ENCODE results near the gene SOS1.
"Not testable (repeated sequence)": the region's sequence is repeated elsewhere in the genome, so short reads cannot be mapped to it uniquely, and the experiment has no call there.

The SOS1 gene

GRCh38 chr2:39138837-39139211 lies 18.0 kb upstream of the SOS1 start:
- no peak for DNase-seq (ENCODE audit: low spot score)

- DNase-seq (ENCODE audit: low spot score), result not testable (repeated sequence)
These were observed 17.5 kb upstream of the SOS1 start for GRCh38 chr2:39138187-39138836.

- DNase-seq (ENCODE audit: low spot score), result no peak
These were observed 15.9 kb upstream of the SOS1 start for GRCh38 chr2:39136799-39137198.

GRCh38 chr2:39135690-39136259 lies 14.9 kb upstream of the SOS1 start:
- DNase-seq (ENCODE audit: low spot score), result no peak

- DNase-seq (ENCODE audit: low spot score), result peak; percentile 24
These were observed 12.5 kb upstream of the SOS1 start for GRCh38 chr2:39133215-39133851.

- peak; percentile 29 for DNase-seq (ENCODE audit: low spot score)
These were observed 8.1 kb upstream of the SOS1 start for GRCh38 chr2:39128919-39129391.

GRCh38 chr2:39127973-39128372 lies 7.1 kb upstream of the SOS1 start:
- peak; percentile 59 for DNase-seq (ENCODE audit: low spot score)

- DNase-seq (ENCODE audit: low spot score), result no peak
These were observed 3.9 kb upstream of the SOS1 start for GRCh38 chr2:39124746-39125057.

- DNase-seq (ENCODE audit: low spot score), result peak; percentile 86
These were observed 3.3 kb upstream of the SOS1 start for GRCh38 chr2:39124000-39124745.

GRCh38 chr2:39123436-39123999 lies 2.7 kb upstream of the SOS1 start:
- no peak for DNase-seq (ENCODE audit: low spot score)

GRCh38 chr2:39121523-39122063 lies 742 bp upstream of the SOS1 start:
- DNase-seq (ENCODE audit: low spot score), result no peak

GRCh38 chr2:39120521-39120770 lies 405 bp downstream of the SOS1 start:
- DNase-seq (ENCODE audit: low spot score), result no peak

- DNase-seq (ENCODE audit: low spot score), result peak; percentile 76
These were observed 925 bp downstream of the SOS1 start for GRCh38 chr2:39119732-39120520.

GRCh38 chr2:39118786-39119499 lies 1.9 kb downstream of the SOS1 start:
- DNase-seq (ENCODE audit: low spot score), result peak; percentile 30

GRCh38 chr2:39115556-39115955 lies 5.3 kb downstream of the SOS1 start:
- no peak for DNase-seq (ENCODE audit: low spot score)

- no peak for DNase-seq (ENCODE audit: low spot score)
These were observed 6.1 kb downstream of the SOS1 start for GRCh38 chr2:39114771-39115170.

GRCh38 chr2:39109537-39109936 lies 11.3 kb downstream of the SOS1 start:
- DNase-seq (ENCODE audit: low spot score), result no peak

GRCh38 chr2:39108377-39108776 lies 12.5 kb downstream of the SOS1 start:
- no peak for DNase-seq (ENCODE audit: low spot score)

- DNase-seq (ENCODE audit: low spot score), result no peak
These were observed 13.1 kb downstream of the SOS1 start for GRCh38 chr2:39107724-39108273.

GRCh38 chr2:39107156-39107555 lies 13.7 kb downstream of the SOS1 start:
- DNase-seq (ENCODE audit: low spot score), result no peak

Measured in germinal center (tissue), 1 donor.